GM12873 (cell line): ENCODE measurements around the gene FAM168A.

Experiments
- TF ChIP-seq, protein P1 (sequence below): IDR thresholded peaks from 2 replicates; pipeline ENCODE4 v1.5.1; 2012; ENCODE audit warnings: low read depth, mild to moderate bottlenecking, moderate library complexity, low read length, control low read depth; ENCODE audit not compliant: insufficient read depth; ENCODE audit errors: missing control alignments

FAM168A gene

DNA sequence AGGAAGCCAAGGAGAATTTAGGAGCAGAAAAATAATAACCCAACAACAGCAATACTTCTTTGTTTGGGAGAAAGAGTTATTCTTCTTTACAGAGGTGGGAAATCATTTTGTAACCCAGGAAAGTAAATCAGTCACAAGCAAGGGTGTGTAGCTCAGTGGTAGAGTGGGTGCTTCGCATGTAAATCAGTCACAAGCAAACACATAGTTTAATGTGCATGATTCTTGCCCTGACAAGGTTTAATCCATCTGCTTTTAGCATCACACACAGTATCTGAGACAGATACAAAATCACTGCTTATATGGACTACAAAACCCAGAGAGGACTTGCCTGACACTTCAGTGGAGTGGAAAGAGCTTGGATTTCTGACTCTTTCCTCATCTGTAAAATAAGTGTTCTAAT lies 139.7 kb downstream of the FAM168A start:
- TF ChIP-seq, protein P1, sequence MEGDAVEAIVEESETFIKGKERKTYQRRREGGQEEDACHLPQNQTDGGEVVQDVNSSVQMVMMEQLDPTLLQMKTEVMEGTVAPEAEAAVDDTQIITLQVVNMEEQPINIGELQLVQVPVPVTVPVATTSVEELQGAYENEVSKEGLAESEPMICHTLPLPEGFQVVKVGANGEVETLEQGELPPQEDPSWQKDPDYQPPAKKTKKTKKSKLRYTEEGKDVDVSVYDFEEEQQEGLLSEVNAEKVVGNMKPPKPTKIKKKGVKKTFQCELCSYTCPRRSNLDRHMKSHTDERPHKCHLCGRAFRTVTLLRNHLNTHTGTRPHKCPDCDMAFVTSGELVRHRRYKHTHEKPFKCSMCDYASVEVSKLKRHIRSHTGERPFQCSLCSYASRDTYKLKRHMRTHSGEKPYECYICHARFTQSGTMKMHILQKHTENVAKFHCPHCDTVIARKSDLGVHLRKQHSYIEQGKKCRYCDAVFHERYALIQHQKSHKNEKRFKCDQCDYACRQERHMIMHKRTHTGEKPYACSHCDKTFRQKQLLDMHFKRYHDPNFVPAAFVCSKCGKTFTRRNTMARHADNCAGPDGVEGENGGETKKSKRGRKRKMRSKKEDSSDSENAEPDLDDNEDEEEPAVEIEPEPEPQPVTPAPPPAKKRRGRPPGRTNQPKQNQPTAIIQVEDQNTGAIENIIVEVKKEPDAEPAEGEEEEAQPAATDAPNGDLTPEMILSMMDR, result no peak

DNA sequence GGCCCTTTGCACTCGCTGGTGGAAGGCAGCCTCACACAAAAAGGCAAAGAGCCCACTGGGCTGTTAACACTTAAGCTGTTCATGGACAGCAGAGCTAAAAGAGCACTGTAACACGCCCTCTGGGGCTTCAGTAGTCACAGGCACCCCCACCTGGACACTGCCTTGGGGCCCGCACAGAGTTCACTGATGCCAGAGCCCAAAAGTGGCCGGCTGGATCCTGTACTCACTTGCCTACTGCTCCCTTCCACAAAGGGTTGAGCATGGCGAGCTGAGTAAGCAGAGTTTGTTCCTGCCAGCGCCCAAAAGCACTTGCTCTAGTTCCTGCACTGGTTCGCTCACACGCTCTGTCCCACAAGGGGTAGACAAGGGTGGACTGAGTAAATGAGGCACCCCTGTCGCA lies 142.9 kb downstream of the FAM168A start:
- TF ChIP-seq, protein P1, result no peak

DNA sequence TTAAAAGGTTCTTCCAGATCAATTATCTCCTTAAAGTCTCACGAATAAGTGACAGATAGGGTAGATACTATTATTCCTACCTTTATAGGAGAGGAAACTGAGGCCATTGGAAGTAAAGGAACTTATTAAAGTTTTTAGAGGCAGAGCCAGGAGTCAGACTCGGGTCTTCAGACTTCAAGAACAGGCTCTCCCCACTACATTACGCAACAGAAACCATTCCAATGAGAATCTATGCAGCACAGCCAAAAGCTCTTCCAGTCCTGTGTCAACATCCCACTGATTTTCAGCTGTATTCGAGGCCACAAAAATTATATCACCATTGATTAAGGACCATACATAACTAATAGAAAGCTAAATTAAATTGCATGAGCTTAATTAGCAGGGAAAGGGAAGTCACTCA lies 144.3 kb downstream of the FAM168A start:
- TF ChIP-seq, protein P1, result no peak

DNA sequence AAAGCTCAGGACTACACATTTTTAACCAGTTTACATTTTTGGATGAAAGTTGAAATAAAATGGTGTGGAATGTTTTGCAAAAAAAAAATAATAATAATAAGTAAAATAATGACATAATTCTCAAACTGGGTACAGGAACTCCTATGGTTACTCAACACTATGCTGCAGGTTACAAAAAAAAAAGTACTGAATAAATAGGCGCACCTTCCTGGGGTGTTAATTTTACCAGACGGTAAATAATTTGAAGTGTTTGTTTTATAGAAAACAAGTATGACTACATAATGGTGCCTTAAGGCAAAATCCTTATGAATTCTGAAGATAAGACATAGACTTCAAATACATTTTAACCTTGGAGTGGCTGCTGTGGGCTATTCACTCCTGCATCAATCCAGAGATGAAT lies 145.2 kb downstream of the FAM168A start:
- TF ChIP-seq, protein P1, result no peak

DNA sequence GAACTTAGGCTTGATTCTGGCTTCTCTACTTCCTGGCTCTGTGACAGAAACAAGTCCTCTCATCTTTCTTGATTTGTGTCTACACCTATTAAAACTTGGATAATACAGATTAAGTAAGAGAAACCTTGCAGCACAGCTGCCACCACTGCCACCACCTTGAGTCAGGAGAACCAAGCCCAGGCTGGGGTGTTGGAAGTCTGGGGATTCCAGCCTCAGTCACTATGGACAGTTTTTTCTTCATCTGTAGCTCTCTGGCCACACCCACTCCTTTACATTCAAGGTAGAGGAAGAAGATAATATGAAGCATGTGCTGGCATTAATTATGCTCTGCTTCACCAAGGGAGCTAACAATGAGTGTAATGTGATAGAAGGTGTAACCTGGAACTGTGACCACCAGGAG lies 146.0 kb downstream of the FAM168A start:
- TF ChIP-seq, protein P1, result no peak

DNA sequence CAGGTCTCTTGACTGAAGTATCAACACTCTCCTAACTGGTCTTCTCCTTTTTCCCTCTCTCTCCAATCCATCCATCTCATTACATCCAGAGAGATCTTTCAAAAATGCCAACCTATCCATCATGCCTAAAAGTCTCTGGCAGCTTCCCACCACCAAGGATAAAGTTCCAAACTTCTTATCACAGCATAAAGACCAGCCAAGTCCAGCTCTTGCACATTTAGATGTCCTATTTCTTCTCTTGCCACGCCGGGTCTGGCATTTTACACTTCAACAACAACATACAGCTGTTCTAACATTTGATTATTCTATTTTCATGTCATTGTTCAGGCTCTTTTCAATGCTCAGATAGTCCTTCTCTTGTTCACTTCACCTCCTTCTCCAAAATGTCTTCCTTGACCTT lies 151.1 kb downstream of the FAM168A start:
- TF ChIP-seq, protein P1, result no peak

DNA sequence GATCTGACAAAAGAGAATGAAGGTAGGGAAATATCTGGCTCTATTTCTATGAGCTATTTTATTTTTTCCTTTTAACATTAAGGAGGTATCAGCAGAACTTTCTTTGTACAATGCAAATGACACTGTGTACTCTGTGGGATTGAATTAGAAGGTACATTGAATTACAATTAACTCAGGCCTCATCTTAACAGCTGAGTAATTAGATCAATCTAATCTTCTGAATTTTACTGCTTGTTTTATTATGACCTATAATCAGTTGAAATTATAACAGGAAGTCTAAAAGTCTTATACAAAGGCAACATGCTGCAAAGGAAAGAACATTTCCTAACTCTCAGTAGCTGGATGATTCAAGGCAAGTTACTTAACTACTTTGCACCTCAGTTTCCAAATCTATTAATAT lies 151.9 kb downstream of the FAM168A start:
- TF ChIP-seq, protein P1, result no peak
